ENCODE measurements around the gene ERVK3-1.
A peak's percentile ranks its signal among the peaks of the same experiment; 100 is the strongest.

ERVK3-1 gene

GRCh38 chr19:58294743-58295374 lies 10.3 kb upstream of the ERVK3-1 start:
- H3K4me3 ChIP-seq (ENCODE audit: low read length) = no peak overlapping the region
- H3K4me1 ChIP-seq (ENCODE audit: low read length) = no peaks in the 10 kb centered on the region
- H3K36me3 ChIP-seq (replicated peaks; ENCODE audit: low read depth, low read length) = peaks cover 86% of the 10 kb centered on the region
- H3K9me3 ChIP-seq (ENCODE audit: insufficient read depth, low read length) = peaks cover 25% of the 10 kb centered on the region; the same call in 1 of the 2 replicates
- H3K27ac ChIP-seq (ENCODE audit: low read length) = no peak overlapping the region
- peaks cover 14% of the 10 kb centered on the region for H3K79me2 ChIP-seq (ENCODE audit: low read length)
- no peak for TF ChIP-seq EZH2phosphoT487 (IDR thresholded peaks at IDR 0.05; ENCODE audit: low read depth)
- TF ChIP-seq CTCF (IDR thresholded peaks at IDR 0.05; ENCODE audit: low read depth, low read length) = no peak
- H4K20me1 ChIP-seq (ENCODE audit: insufficient read depth, low read length) = no peaks in the 10 kb centered on the region
- no peaks in the 10 kb centered on the region for H3K27me3 ChIP-seq (ENCODE audit: low read depth, low read length)
- H3K9ac ChIP-seq (ENCODE audit: low read length) = no peak overlapping the region
- no peak overlapping the region for H3K4me2 ChIP-seq (ENCODE audit: low read length)
- no peak overlapping the region for H2AFZ ChIP-seq (ENCODE audit: low read depth, low read length)

- no peak overlapping the region for H3K4me2 ChIP-seq (ENCODE audit: low read length)
- H2AFZ ChIP-seq (ENCODE audit: low read depth, low read length) = no peak overlapping the region
- no peak overlapping the region for H3K4me3 ChIP-seq (ENCODE audit: low read length)
- TF ChIP-seq EZH2phosphoT487 (IDR thresholded peaks at IDR 0.05; ENCODE audit: low read depth) (no peak), CTCF (IDR thresholded peaks at IDR 0.05; ENCODE audit: low read depth, low read length) (no peak)
- H3K27ac ChIP-seq (ENCODE audit: low read length) = no peak overlapping the region
- no peak overlapping the region for H3K9ac ChIP-seq (ENCODE audit: low read length)
- H3K36me3 ChIP-seq (replicated peaks; ENCODE audit: low read depth, low read length) = peaks cover 88% of the 10 kb centered on the region
- peaks cover 15% of the 10 kb centered on the region for H3K79me2 ChIP-seq (ENCODE audit: low read length)
- H3K9me3 ChIP-seq (ENCODE audit: insufficient read depth, low read length) = peaks cover 24% of the 10 kb centered on the region; the same call in 1 of the 2 replicates
- no peaks in the 10 kb centered on the region for H3K4me1 ChIP-seq (ENCODE audit: low read length)
- no peaks in the 10 kb centered on the region for H3K27me3 ChIP-seq (ENCODE audit: low read depth, low read length)
- no peaks in the 10 kb centered on the region for H4K20me1 ChIP-seq (ENCODE audit: insufficient read depth, low read length)
Observed at GRCh38 chr19:58296104-58296503, 9.1 kb upstream of the ERVK3-1 start.

GRCh38 chr19:58300620-58301019 lies 4.6 kb upstream of the ERVK3-1 start:
- Histone ChIP-seq H3K27ac (ENCODE audit: low read length) (no peak overlapping the region), H3K4me2 (ENCODE audit: low read length) (no peak overlapping the region), H4K20me1 (ENCODE audit: insufficient read depth, low read length) (no peaks in the 10 kb centered on the region), H3K9ac (ENCODE audit: low read length) (no peak overlapping the region), H3K79me2 (ENCODE audit: low read length) (peaks cover 35% of the 10 kb centered on the region), H3K4me1 (ENCODE audit: low read length) (peaks cover 6% of the 10 kb centered on the region), H2AFZ (ENCODE audit: low read depth, low read length) (no peak overlapping the region), H3K36me3 (replicated peaks; ENCODE audit: low read depth, low read length) (peaks cover 57% of the 10 kb centered on the region), H3K9me3 (ENCODE audit: insufficient read depth, low read length) (0 out of 2 replicates have a peak, but pooled peaks cover 3% of the 10 kb centered on the region), H3K27me3 (ENCODE audit: low read depth, low read length) (no peaks in the 10 kb centered on the region), H3K4me3 (ENCODE audit: low read length) (no peak overlapping the region)
- TF ChIP-seq EZH2phosphoT487 (IDR thresholded peaks at IDR 0.05; ENCODE audit: low read depth) = no peak
- no peak for TF ChIP-seq CTCF (IDR thresholded peaks at IDR 0.05; ENCODE audit: low read depth, low read length)

- Histone ChIP-seq H3K79me2 (ENCODE audit: low read length) (peaks cover 47% of the 10 kb centered on the region), H2AFZ (ENCODE audit: low read depth, low read length) (0 out of 2 replicates have a peak overlapping the region, but pooled peaks have one; percentile 81), H3K27ac (ENCODE audit: low read length) (no peak overlapping the region), H3K36me3 (replicated peaks; ENCODE audit: low read depth, low read length) (peaks cover 58% of the 10 kb centered on the region), H4K20me1 (ENCODE audit: insufficient read depth, low read length) (no peaks in the 10 kb centered on the region), H3K9ac (ENCODE audit: low read length) (peak overlapping the region; percentile 60), H3K27me3 (ENCODE audit: low read depth, low read length) (no peaks in the 10 kb centered on the region), H3K4me3 (ENCODE audit: low read length) (peak overlapping the region; percentile 88), H3K9me3 (ENCODE audit: insufficient read depth, low read length) (no peaks in the 10 kb centered on the region), H3K4me2 (ENCODE audit: low read length) (peak overlapping the region; percentile 74), H3K4me1 (ENCODE audit: low read length) (peaks cover 13% of the 10 kb centered on the region)
- TF ChIP-seq EZH2phosphoT487 (IDR thresholded peaks at IDR 0.05; ENCODE audit: low read depth) (no peak), CTCF (IDR thresholded peaks at IDR 0.05; ENCODE audit: low read depth, low read length) (no peak)
Observed at GRCh38 chr19:58304255-58304654, 922 bp upstream of the ERVK3-1 start.

Measured in OCI-LY3 (cell line).